NK-92 treated with Interleukin-12 subunit alpha and Interleukin-12 subunit beta, amount 100 ng/mL, for 24 hours (cell line): ENCODE measurements around the gene STPG1.

Experiments used
- DNase-seq: peaks from one replicate; lab custom pipeline; 2025; lab: John Stamatoyannopoulos, UW

The STPG1 gene

DNA sequence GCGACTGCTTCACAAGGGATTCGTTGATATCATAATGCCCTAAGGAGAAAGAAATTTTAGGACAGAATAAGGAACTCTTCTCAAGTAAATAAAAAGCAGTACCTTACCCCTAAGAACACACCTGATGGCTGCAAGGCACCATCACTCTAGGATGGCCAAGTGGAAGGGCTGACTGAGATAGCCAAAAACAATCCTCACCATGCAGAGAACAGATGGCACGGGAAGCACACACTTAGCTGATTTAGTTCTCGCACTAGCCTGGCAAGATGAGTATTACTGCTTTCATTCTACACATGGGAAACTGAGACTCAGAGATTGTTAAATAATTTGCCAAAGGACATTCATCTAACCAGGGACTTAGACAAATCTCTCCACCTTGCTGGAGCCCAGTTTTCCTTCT, 43.8 kb downstream of the STPG1 start:
- DNase-seq, result no peak

- DNase-seq, result no peak
Observed at GRCh38 chr1:24369199-24369598, 44.4 kb downstream of the STPG1 start.

GRCh38 chr1:24366707-24367106, 46.9 kb downstream of the STPG1 start:
- no peak for DNase-seq

GRCh38 chr1:24364975-24365678, 48.5 kb downstream of the STPG1 start:
- DNase-seq, result no peak

DNA sequence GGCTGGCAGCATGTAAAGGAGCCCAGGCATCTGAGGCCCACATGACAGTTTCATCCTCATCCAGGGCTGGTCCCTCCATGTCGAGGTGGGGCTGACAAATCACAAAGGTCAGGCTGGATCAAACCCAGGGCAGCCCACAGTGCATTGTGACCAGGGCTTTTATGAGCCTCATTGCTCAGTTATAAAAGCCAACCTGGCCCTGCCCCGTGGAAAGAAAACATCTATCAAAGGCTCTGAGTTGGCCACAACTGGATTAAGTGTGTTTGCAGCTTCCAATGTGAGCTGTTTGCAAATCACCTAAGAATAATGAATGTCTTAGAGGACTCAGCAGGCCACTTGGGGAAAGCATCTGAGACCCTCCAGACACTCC, 49.0 kb downstream of the STPG1 start:
- DNase-seq, result no peak

GRCh38 chr1:24363994-24364393, 49.6 kb downstream of the STPG1 start:
- DNase-seq, result no peak

- DNase-seq, result no peak
Observed at GRCh38 chr1:24362982-24363614, 50.5 kb downstream of the STPG1 start.

DNA sequence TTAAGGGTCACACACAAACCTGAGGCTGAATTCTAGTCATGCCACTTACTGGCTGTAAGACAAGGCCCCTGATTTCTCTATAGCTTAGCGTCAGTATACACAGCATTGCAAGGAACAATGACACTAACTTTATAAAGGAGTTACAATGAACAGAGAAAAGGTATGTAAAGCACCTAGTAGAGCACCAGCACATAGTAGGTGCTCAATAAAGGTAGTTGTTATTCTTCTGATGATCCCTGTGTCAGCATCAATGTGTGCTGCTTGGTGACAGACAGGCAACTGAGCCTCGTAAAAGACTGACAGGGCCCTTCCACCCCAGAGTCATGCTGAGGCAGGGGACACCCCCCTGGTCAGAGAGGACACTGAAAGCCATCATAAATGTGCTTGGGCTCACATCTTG, 51.2 kb downstream of the STPG1 start:
- no peak for DNase-seq

DNA sequence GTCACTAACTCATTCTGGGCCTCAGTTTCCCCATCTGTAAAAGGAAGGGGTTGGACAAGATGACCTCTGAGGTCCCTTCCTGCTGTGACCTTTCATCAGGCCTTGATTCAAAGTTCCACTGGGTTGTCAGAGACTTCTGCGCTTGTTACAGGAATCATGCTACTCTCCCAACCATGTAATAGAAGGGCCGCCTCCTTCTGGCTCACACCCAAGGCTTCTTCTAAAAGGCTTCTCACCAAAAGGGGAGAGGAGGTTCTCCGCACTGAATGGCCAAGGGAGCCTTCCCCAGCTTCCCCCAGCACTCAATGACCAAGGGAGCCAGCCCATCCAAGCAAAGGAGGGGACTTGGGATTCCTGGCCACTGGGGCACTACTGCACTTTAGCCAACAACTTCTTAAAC, 51.8 kb downstream of the STPG1 start:
- no peak for DNase-seq

DNA sequence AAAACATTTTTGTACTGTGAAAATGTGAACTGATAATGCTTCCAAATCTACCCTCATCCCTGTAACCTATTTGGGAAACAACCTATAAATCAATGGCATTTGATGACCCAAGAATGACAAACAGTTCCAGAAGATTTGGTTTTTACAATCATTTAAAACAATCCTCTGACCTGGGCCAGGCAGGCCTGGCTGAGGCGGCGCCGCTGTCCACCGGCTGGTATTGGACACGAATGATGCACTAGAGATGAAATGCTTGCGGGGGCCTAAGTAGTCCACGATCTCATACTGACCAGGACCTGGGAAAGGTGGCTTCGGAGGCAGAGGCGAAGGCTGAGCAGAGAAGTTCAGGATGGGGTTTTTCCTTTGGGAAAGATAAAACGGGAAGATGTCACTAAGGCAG, 52.9 kb downstream of the STPG1 start:
- DNase-seq, result no peak

DNA sequence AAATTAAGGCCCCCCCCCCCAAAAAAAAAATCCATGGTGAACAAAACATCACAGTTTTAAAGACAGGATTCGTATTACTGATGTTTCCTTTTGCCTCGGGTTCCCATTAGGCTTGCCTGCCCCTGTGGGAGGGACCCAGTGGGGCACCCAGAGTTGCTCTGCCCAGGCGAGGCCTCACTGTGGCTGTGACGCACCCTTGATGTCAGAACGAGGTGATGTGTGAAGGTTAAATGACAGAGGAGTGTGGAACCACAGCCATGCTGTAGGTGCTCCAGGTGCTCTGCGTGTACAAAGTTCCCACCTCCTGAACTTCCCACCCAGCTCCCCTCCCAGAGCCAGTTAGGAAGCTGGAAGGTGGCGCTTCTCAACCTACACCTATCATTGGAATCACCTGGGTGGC, 56.5 kb downstream of the STPG1 start:
- no peak for DNase-seq

DNA sequence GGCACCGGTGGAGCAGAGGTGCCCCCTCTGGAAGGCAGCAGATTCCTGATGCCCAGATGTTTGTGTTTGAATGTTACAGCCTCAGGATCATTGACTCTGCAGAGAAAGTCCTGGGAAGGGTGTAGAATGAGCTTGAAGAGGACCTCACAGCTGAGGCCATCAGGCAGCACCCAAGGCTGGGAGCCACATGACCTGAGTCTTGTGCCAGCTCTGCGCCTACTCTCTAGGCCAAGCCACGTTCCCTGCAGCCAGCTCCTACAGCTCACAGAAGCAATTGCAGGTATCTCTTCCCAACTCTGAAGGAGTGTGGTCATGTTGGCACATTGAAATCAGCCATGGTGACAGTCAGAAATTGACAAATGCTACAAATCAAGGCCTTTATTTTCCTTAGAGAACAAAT, 58.1 kb downstream of the STPG1 start:
- no peak for DNase-seq

DNA sequence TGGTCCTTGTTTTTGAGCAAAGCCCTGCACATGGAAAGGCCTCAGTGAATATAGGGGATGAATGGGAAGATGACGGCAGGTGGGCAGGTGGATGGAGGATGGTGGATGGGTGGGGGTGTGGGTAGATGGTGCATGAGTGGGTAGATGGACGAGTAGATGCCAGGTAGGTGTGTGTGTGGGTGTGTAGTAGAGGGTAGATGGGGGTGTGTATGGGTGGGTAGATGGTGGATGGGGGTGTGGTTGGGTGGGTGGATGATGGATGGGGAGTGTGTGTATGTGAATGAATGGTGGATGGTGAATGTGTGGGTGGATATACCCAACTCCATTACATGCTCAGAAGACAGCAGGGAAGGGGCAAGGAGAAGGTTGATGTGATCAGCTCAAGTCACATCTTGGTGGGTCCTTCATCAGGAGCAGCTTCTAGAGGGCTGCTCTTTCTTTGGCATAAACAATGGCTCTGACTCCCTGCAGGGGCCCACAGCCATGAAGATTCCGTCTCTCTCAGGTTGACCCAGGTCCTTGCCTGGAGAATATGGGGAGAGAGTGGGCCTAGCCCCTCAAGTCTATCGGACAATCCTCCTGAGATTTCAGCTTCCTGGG, 60.2 kb downstream of the STPG1 start:
- no peak for DNase-seq

- no peak for DNase-seq
Observed at GRCh38 chr1:24351918-24352627, 61.5 kb downstream of the STPG1 start.

DNA sequence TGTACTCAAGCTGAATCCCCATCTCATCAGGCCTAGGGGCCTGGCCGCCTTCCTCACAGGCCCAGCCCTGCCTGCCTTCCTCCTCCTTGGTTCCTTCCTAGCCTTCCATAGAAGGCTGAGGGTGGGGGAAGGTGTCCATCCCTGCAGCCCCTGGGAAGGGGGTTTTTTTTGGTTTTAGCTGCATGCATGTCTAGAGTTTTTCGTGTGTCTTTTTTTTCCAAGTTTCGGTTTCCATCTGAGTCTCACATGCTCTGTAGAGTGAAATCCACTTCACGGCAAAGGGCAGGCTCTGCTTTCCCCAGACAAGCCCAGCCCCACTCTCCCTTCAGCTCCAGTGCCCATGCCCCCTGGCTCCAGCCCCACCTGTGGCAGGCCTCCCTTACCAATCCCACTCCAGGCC, 62.3 kb downstream of the STPG1 start:
- no peak for DNase-seq

DNA sequence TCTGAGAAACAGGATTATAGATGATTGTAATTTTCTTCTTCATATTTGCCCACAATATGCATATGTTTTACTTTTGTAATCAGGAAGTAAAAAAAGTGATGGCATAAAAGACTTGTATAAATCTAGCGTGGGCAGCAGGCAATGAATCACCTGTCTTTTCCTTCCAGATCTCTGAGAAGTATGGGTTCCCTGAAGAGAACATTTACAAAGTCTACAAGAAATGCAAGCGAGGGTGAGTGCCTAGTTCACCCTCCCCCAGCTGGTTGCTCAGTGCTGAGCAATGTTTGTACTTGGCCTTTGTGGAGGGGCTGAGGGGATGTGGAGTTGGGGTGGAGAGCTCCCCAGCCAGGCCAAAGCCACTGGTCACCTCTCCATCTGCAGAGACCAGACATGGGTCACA, 63.7 kb downstream of the STPG1 start:
- DNase-seq, result no peak

DNA sequence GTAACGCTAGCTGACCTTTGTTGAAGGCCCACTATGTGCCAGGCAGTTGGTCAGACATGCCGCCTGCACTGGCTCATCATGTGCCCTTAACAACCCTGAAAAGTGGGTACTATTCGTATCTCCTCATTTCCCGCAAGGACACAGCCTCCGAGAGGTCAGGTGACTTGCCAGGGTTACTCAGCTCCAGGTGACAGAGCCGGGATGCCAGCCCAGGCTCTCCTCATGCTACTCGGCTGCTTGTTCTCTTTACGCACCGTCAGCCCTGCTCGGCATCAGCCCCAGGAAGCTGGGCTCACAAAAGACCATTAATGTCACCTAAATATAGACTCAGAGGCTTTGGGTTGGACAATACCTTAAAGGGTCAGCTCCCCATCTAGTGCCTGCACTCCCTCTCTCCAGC, 65.4 kb downstream of the STPG1 start:
- no peak for DNase-seq

DNA sequence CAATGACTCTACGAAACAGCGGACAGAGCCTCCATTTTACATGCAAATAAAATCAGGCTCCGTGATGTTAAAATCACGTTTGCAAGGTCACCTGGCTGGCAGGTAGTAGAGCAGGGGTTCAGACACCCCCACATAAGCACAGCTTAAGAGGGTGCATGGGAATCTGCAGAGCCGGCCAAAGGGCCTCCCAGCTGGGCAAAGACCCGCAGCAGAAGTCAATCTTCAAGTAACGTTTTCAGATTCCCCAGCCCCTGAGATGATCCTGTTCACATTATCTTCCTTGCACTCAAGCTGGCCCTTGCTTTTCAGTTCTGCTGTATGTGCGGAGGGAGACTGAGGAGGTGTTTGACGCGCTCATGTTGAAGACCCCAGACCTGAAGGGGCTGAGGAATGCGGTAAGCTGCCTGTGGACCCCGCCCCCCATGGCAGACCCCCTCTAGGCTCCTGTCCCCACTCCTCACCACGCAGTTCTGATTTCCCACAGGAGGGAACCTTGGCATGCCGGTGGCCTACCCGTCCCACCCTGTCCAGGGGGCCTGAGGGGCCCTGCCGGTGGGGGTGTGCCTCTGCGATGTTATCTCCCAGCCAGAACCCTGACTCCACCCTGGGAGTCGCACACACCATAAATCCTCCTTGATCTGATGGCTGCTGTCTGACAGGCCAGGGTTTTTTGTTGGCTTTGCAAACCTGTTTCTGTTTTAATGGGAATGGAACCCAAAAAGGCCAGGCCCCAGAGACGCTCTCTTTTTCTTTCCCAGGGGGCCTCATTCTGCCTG, 66.2 kb downstream of the STPG1 start:
- no peak for DNase-seq

DNA sequence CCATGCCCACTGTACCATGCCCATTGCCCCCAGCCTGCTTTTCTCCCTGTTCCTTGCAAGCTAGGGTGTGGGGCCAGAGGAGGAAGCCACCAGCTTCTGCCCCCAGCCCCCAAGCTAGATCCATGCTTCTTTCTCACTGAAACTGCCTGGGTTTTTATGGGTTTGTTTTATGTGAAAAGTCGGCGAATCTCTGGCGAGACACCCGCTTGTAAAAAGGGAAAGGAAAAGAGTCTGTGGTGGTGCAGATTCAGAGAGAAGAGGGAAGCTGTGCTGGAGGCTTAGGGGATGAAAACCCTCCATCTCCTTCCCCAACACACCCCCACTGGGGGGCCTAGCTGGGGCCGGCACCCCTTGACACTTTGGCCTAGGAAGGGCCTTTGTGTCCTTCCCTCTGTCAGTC, 68.2 kb downstream of the STPG1 start:
- no peak for DNase-seq

GRCh38 chr1:24344090-24344742, 69.4 kb downstream of the STPG1 start:
- no peak for DNase-seq

GRCh38 chr1:24343412-24344089, 70.0 kb downstream of the STPG1 start:
- DNase-seq, result no peak
